D721Med (cell line): ENCODE results near the gene SSH2.
A peak's percentile ranks its signal among the peaks of the same experiment; 100 is the strongest.

Experiments
- DNase-seq: peaks from one replicate; pipeline ENCODE4 v3.0.0; 2011; ENCODE audit warnings: low spot score; ENCODE audit not compliant: insufficient read length
- FAIRE-seq: peaks from 2 replicates; lab custom pipeline; 2011; peaks lifted over from hg19 to GRCh38; lab: Jason Lieb, UNC
- CTCF ChIP-seq: IDR thresholded peaks from 2 replicates; pipeline ENCODE4 v1.5.1; 2012; ENCODE audit warnings: mild to moderate bottlenecking, control low read depth; ENCODE audit not compliant: insufficient read depth; ENCODE audit errors: missing control alignments

The SSH2 gene

GRCh38 chr17:29621751-29622194 is 308.3 kb downstream of the SSH2 start:
- TF ChIP-seq CTCF: no peak
- FAIRE-seq (no peak), DNase-seq (no peak)

- no peak for FAIRE-seq
- TF ChIP-seq CTCF: no peak
- DNase-seq: no peak
Observed at GRCh38 chr17:29620779-29621500, 309.1 kb downstream of the SSH2 start.

- TF ChIP-seq CTCF: no peak
- FAIRE-seq: no peak
- DNase-seq: no peak
Observed at GRCh38 chr17:29620271-29620670, 309.8 kb downstream of the SSH2 start.

GRCh38 chr17:29619251-29619650 is 310.8 kb downstream of the SSH2 start:
- DNase-seq: no peak
- FAIRE-seq: no peak
- TF ChIP-seq CTCF: peak; percentile 36

GRCh38 chr17:29618272-29619065 is 311.6 kb downstream of the SSH2 start:
- DNase-seq (no peak), FAIRE-seq (no peak)
- TF ChIP-seq CTCF: no peak

GRCh38 chr17:29617481-29618271 is 312.4 kb downstream of the SSH2 start:
- peak; percentile 72 for TF ChIP-seq CTCF
- DNase-seq: no peak
- no peak for FAIRE-seq
